HG02943 (cell line): ENCODE results near the gene GALNT17.

Experiments
- ATAC-seq: cut with Tn5 transposase; IDR thresholded peaks from one replicate; pipeline ENCODE4 v1.9.1; 2021; ENCODE audit warnings: mild to moderate bottlenecking, low read depth, moderate library complexity; ENCODE audit not compliant: unreplicated experiment

Gene GALNT17

GRCh38 chr7:71326595-71326994, 194.7 kb downstream of the GALNT17 start:
- ATAC-seq, result no peak

GRCh38 chr7:71327946-71328345, 196.0 kb downstream of the GALNT17 start:
- ATAC-seq, result no peak

GRCh38 chr7:71329030-71329660, 197.2 kb downstream of the GALNT17 start:
- no peak for ATAC-seq

GRCh38 chr7:71332207-71332606, 200.3 kb downstream of the GALNT17 start:
- ATAC-seq, result no peak

GRCh38 chr7:71334541-71334940, 202.6 kb downstream of the GALNT17 start:
- no peak for ATAC-seq

GRCh38 chr7:71338866-71339265, 206.9 kb downstream of the GALNT17 start:
- ATAC-seq, result no peak

- no peak for ATAC-seq
Observed at GRCh38 chr7:71339924-71340323, 208.0 kb downstream of the GALNT17 start.

GRCh38 chr7:71342202-71342601, 210.3 kb downstream of the GALNT17 start:
- ATAC-seq, result no peak

GRCh38 chr7:71343039-71343438, 211.1 kb downstream of the GALNT17 start:
- no peak for ATAC-seq

- no peak for ATAC-seq
Observed at GRCh38 chr7:71343892-71344291, 211.9 kb downstream of the GALNT17 start.

GRCh38 chr7:71345117-71345884, 213.4 kb downstream of the GALNT17 start:
- no peak for ATAC-seq

GRCh38 chr7:71348821-71349681, 217.1 kb downstream of the GALNT17 start:
- no peak for ATAC-seq

GRCh38 chr7:71349682-71350481, 217.9 kb downstream of the GALNT17 start:
- ATAC-seq, result no peak

GRCh38 chr7:71350680-71351079, 218.7 kb downstream of the GALNT17 start:
- ATAC-seq, result no peak

- ATAC-seq, result no peak
Observed at GRCh38 chr7:71354716-71355115, 222.8 kb downstream of the GALNT17 start.

- no peak for ATAC-seq
Observed at GRCh38 chr7:71361451-71362032, 229.6 kb downstream of the GALNT17 start.

GRCh38 chr7:71362240-71362639, 230.3 kb downstream of the GALNT17 start:
- ATAC-seq, result no peak

- no peak for ATAC-seq
Observed at GRCh38 chr7:71363223-71363622, 231.3 kb downstream of the GALNT17 start.

- no peak for ATAC-seq
Observed at GRCh38 chr7:71363627-71364026, 231.7 kb downstream of the GALNT17 start.

GRCh38 chr7:71364551-71364950, 232.6 kb downstream of the GALNT17 start:
- no peak for ATAC-seq
